Osteoblast (primary cell): ENCODE results near the gene SLC2A13. TPM values are rescaled to one million over a fixed set of nuclear protein-coding genes. Genes with fewer than 3 reads are reported as not detected.

Source experiments
- DNase-seq: peaks from one replicate; pipeline ENCODE4 v3.0.0; 2011; ENCODE audit warnings: low spot score, mixed read lengths; ENCODE audit not compliant: insufficient read length; ENCODE audit errors: missing footprints
- H2AFZ ChIP-seq: 2 replicates; pipeline ENCODE4 v1.6.0; 2011; ENCODE audit warnings: mild to moderate bottlenecking, low read length
- H3K27ac ChIP-seq: 2 replicates; pipeline ENCODE4 v1.5.1; 2011; ENCODE audit warnings: mild to moderate bottlenecking, low read depth, low read length, moderate library complexity
- H3K27me3 ChIP-seq: 2 replicates; pipeline ENCODE4 v1.6.0; 2012; ENCODE audit warnings: mild to moderate bottlenecking, control low read depth, inconsistent platforms, low read length, moderate library complexity; ENCODE audit not compliant: insufficient read depth
- H3K36me3 ChIP-seq: 2 replicates; pipeline ENCODE4 v1.5.1; 2011; ENCODE audit warnings: mild to moderate bottlenecking, low read length, control low read depth, moderate library complexity; ENCODE audit not compliant: insufficient read depth
- H3K4me1 ChIP-seq: 2 replicates; pipeline ENCODE4 v1.5.1; 2011; ENCODE audit warnings: mild to moderate bottlenecking, low read length, control low read depth, moderate library complexity; ENCODE audit not compliant: insufficient read depth
- H3K4me2 ChIP-seq: 2 replicates; pipeline ENCODE4 v1.6.0; 2011; ENCODE audit warnings: mild to moderate bottlenecking, low read length; ENCODE audit not compliant: insufficient read depth
- H3K4me3 ChIP-seq: fragments of 200-600 bp; sonication (generic); 3 replicates; pipeline ENCODE4 v1.5.1; 2012; ENCODE audit warnings: mild to moderate bottlenecking, low read length, inconsistent platforms; ENCODE audit not compliant: insufficient read depth
- H3K79me2 ChIP-seq: 2 replicates; pipeline ENCODE4 v1.6.0; 2012; ENCODE audit warnings: mild to moderate bottlenecking, low read length, control low read depth, inconsistent platforms; ENCODE audit not compliant: insufficient read depth
- H3K9me3 ChIP-seq: 2 replicates; pipeline ENCODE4 v1.5.1; 2011; ENCODE audit warnings: low read depth, low read length, control low read depth
- H4K20me1 ChIP-seq: 2 replicates; pipeline ENCODE4 v1.6.0; 2012; ENCODE audit warnings: mild to moderate bottlenecking, low read length, control low read depth; ENCODE audit not compliant: insufficient read depth
- CTCF ChIP-seq: IDR thresholded peaks from 2 replicates; pipeline ENCODE4 v1.5.1; 2011; ENCODE audit warnings: mild to moderate bottlenecking, low read depth, low read length, moderate library complexity; ENCODE audit errors: extremely low read depth
- total RNA-seq: library from RNA; depleted of rRNA; stranded (reverse); fragments of >200 nt; gene quantifications from 2 replicates; pipeline ENCODE4 v1.2.3, GENCODE V29; 2012

SLC2A13 gene
- total RNA-seq, result 12.3 and 13.8 TPM in 2 replicates

- H2AFZ ChIP-seq, result peak within 1 kb of the TSS; percentile 87
- DNase-seq, result peak; percentile 98
- peaks cover 18% of the 10 kb centered on the region for H3K4me1 ChIP-seq
- H3K4me3 ChIP-seq, result peak within 1 kb of the TSS; percentile 87
- peaks cover 7% of the 10 kb centered on the region for H3K27me3 ChIP-seq
- TF ChIP-seq CTCF, result no peak
- H4K20me1 ChIP-seq, result no peaks in the 10 kb centered on the region
- no peaks in the 10 kb centered on the region for H3K36me3 ChIP-seq
- no peaks in the 10 kb centered on the region for H3K9me3 ChIP-seq
- H3K4me2 ChIP-seq, result peak within 1 kb of the TSS; percentile 78
- peak within 1 kb of the TSS; percentile 53 for H3K27ac ChIP-seq
- H3K79me2 ChIP-seq, result peaks cover 7% of the 10 kb centered on the region
Observed at GRCh38 chr12:40105515-40106201, at the start of gene SLC2A13. SLC2A13 (minus strand) TSS chr12:40106081; CDS start chr12:40105808, 273 bp downstream.

DNA sequence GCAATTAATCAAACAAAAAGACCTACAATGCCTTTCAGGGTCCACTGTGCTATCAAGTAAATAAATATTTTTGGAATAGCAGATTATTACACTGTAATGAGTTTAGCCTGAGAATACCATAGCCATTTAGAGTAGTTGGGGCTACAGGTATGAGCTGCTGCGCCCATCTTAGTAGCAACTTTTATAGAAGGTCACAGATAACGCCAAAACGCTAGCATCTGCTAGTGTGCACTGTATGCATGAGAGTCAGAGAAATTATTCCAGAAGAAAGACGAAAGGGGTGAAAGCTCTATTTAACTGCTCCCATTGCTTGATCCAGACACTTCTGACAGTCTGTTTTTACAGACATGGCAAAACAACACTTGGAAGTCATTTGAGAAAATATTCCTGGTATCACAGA lies 48.5 kb upstream of the SLC2A13 start:
- no peak for DNase-seq
- H4K20me1 ChIP-seq, result no peaks in the 10 kb centered on the region
- H3K4me1 ChIP-seq, result no peaks in the 10 kb centered on the region
- no peaks in the 10 kb centered on the region for H3K27me3 ChIP-seq
- H2AFZ ChIP-seq, result no peak overlapping the region
- no peaks in the 10 kb centered on the region for H3K9me3 ChIP-seq
- TF ChIP-seq CTCF, result no peak
- H3K79me2 ChIP-seq, result no peaks in the 10 kb centered on the region
- H3K36me3 ChIP-seq, result no peaks in the 10 kb centered on the region
- H3K4me2 ChIP-seq, result no peak overlapping the region
- H3K4me3 ChIP-seq, result no peak overlapping the region
- no peak overlapping the region for H3K27ac ChIP-seq

DNA sequence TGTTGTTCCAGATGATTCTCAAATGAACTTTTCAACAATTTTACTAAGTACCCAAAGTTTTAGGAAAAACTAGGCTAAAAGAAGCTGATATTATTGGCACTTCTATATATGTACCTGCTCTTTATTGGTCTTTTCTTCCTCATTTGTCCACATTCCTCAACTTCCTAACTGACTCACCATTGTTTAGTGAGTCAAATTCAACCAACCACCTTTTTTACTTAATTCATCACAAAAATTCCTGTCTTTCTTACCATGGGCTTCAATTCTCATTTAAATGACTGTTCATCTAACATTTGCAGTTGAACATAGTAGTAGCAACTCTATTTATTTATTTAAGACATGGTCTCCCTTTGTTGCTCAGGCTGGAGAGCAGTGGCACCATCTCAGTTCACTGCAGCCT lies 47.6 kb upstream of the SLC2A13 start:
- H3K27ac ChIP-seq, result no peak overlapping the region
- no peak for DNase-seq

More for the DNA sequence above, 47.6 kb upstream of the SLC2A13 start:
- H2AFZ ChIP-seq, result no peak overlapping the region
- H3K4me1 ChIP-seq, result no peaks in the 10 kb centered on the region
- H3K27me3 ChIP-seq, result no peaks in the 10 kb centered on the region
- no peak overlapping the region for H3K4me2 ChIP-seq
- no peak overlapping the region for H3K4me3 ChIP-seq
- no peaks in the 10 kb centered on the region for H3K9me3 ChIP-seq
- no peak for TF ChIP-seq CTCF
- H3K36me3 ChIP-seq, result no peaks in the 10 kb centered on the region
- no peaks in the 10 kb centered on the region for H4K20me1 ChIP-seq
- H3K79me2 ChIP-seq, result no peaks in the 10 kb centered on the region
